Eye (tissue), 1 donor: ENCODE results near the gene PITPNC1.
A peak's percentile ranks its signal among the peaks of the same experiment; 100 is the strongest.
"Not testable (repeated sequence)": the region's sequence is repeated elsewhere in the genome, so short reads cannot be mapped to it uniquely, and the experiment has no call there.

Experiments
- DNase-seq: peaks from one replicate; pipeline ENCODE4 v3.0.0-alpha.2; 2015

PITPNC1 gene

DNA sequence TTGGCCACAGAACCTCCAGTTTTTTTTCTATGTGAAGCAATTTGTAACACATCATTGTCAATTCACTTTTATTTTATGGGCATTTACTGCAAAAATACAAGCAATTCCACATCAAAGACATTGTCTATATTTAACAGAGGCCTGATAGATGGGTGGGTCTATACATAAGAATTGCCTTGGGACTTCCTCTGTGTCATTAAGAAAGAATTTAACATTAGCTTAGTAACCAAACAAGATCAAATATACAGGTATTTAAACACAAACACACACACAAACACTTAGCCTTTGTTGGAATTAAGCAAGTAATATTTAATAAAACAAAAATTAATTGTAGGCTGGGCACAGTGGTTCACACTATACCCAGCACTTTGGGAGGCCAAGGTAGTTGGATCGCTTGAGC, 4.3 kb upstream of the PITPNC1 start:
- DNase-seq, result no peak

DNA sequence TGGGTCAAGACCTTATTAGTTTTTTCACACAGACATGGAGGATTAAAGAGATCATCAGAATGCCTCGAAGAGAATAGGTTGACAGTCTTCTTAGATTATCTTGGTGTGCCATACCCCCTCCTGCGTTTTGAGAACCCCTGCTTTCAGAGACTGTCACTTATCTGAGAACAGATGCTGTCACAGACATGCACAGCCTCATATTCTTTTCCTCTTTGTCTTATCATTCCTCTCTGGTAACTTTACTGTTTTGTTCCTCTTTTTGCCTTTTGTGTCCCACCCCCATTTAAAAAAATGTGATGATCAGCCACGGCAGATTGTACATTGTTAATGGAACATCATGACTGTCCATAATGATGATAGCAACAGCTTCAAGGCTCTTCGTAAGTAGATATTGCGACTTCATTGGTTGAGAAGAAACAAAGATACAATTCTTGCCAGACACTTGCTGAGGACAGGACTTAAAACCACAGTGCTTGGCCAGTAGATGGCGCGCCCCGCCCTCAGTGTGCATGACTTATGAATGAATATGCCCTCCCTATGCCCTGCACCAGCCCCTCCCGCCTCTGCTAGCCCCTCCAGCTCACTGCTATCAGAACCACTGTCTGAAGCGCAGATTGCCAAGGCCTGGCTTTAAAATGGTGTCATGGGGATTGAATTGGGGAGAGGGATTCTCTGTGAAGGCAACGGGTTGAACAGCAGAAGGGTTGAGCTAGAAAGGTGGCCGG, 2.6 kb upstream of the PITPNC1 start:
- peak; percentile 91 for DNase-seq

DNA sequence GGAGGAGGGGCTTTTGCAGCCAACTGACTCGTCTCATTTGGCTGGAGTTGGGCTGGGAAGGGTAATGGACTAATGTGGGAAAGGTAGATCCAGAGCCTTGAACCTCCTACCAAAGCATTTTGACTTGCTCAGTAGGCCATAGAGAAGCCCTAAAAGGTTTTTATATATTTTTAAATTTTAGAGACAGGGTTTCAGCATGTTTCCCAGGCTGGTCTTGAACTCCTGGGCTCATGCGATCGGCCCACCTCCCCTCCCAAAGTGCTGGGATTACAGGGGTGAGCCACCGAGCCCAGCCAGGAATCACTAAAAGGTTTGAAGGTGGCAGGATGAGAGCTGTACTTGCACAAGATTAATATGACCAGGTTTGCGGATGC, 2.0 kb upstream of the PITPNC1 start:
- DNase-seq, result no peak

DNA sequence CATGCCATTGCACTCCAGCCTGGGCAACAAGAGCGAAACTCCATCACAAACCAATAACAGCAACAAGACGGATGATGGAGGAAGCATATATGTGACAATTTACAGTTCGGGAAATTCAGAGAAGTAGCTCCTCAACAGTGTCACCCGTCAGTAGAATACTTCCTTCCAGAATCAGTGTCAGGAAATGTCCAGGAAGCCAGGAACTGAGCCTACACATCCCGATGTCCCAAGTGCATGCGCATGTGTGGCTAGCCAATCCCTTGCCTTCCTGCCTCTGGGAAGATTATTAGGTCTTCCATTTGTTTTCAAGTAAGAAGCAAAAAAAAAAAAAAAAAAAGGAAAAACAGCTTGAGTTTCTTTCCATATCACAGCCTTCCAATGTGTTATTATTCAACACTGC, 1.4 kb upstream of the PITPNC1 start:
- no peak for DNase-seq

DNA sequence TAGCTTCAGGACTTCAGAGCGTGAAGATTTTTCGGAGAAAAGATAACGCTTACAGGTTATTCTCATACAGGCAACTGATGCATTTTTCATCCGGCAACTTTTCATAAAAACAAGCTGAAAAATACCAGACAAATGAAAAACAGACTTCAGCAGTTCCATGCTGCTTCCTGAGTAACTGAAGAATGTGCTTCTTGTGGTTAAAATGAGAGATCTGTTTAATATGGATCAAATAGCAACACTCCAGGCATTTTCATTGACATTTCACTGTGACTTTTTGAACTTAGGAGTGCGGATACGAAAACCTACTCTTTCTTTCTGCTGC, 705 bp upstream of the PITPNC1 start:
- DNase-seq, result no peak

DNA sequence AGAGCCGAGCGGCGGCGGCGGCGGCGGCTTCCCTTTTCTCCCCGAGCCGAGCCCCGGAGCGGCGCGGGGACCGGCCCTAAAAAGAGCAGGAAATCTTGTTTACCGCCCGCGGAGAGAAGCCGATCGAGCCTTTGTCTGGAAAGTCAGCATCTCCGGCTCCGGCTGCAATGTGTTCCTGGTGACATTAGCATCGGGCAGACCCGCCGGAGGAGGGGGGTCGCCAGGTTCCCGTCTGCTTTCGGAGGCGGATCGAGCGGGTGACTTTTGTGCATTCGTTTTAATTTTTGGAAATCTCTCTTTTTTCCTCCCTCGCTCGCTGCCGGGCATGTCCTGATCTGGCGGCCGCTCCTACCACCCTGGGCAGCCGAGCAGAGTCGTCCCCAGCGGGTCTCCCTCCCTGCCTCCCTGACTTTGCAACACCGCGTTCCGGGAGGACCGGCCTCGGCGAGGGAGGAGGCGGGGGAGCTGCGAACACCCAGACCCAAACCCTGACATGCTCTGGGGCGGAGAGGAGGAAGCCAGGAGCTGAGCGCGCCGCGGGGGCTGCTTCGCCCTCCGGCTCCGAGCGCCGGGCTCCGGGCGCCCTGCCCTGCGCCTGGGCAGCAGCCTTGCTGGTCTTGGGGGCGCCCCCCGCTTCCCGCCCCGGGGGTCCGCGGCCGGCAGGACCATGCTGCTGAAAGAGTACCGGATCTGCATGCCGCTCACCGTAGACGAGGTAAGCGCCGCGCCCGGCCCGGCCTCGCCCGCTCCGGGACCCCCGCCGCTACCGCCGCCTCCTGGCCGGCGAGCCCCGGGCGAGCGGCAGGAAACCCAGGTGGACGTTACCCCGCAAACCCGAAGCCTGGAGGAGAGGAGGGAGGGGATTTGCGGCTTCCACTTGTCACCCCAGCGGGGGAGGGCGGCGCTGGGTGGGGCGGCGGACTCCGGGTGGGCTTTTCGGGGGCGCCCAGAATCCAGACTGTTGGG, 690 bp downstream of the PITPNC1 start:
- peak; percentile 89 for DNase-seq

DNA sequence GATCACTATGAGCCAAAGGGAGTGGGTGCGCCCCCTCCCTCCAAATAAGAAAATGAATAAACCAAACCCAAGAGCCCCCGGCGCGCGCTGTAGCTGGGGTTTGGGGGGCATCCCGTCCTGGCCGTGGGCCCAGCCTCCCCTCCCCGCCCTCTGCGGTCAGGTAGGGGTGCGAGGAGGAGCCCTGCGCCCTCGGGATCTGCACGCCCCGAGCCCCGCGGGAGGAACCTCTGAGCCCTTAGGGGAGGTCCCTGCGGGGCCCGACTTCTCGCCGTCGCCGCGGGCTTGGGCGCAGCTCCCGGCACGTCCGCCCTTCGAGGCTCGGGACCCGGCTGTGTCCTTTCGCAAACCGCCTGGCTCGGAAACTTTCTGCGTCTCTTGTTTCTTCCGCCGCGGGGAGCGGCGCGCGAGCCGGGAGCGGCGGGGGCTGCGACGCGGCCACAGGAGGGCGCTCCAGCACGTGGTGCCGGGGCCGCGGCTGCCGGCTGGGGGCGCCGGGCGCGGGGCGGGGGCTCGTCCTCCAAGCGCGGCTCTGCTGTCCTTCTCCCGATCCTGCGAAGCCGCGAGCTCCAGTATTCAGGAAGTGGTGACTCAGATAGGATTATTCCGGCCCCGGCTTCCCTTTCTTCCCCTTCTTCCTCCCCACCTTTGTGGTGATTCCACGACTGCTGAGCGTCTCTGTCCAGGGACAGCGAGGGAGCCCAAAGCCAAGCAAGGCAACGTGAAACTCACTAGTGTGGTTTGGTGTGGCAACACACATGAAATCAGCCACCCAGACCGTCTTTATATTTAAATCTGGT, 1.6 kb downstream of the PITPNC1 start:
- DNase-seq, result peak; percentile 92

DNA sequence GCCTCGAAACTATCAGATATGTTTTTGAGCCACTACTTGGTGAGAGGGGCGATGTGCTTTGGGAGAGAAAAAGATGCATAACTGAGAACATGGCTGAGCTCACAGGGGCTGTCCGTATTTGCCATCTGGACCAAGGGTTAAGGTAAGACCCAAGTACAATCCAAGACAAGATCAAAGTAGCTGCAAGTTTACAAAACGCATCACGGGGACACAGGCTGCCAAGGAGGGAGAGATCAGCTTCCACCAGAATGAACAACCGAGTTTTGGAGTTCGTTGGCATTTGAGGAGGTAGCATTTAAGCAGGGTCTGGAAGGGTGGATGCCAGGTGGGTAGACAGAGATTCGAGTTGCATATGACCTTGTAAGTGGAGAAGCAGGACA, 2.2 kb downstream of the PITPNC1 start:
- DNase-seq, result no peak

DNA sequence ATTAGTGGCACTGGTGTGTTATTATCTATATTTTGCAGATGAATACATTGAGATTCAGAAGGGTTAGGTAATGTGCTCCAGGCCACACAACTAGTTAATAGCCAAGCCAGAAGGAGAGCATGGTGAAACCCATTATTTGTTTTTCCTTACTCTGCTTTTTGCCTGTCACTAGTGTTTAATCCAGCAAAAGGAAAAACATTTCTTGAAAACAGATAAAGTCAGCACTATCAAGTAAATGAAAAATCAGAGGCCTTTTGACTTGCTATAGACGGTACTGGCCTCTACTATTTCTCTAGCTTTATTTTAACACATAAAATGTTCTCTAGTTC, 4.8 kb downstream of the PITPNC1 start:
- DNase-seq, result no peak

DNA sequence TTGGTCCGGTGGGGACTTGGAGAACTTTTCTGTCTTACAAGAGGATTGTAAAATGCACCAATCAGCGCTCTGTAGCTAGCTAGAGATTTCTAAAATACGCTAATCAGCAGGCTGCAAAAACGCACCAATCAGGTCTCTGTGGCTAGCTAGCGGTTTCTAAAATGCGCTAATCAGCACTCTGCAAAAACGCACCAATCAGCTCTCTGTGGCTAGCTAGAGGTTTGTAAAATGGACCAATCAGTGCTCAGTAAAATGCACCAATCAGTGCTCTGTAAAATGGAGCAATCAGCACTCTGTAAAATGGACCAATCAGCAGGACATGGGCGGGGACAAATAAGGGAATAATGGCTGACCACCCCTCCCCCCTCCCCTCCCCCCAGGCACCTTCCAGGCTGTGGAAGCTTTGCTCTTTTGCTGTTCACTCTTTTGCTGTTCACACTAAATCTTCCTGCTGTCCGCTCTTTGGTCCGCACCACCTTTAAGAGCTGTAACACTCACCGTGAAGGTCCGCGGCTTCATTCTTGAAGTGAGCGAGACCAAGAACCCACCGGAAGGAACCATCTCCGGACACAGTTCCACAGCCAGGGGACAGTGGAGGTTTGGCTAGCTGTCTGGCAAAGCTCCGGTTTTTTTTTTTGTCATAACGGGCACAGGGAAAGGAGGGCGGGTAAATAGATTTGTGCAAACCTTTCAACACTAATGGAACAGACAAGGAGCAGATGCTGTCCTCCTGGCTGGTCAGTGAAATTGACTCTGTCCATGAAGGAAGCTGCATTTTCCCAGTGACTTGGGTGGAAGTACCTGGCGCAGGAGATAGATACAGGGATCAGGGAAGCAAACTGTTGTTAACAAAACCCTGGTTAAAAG, 8.3 kb downstream of the PITPNC1 start:
- no peak for DNase-seq

DNA sequence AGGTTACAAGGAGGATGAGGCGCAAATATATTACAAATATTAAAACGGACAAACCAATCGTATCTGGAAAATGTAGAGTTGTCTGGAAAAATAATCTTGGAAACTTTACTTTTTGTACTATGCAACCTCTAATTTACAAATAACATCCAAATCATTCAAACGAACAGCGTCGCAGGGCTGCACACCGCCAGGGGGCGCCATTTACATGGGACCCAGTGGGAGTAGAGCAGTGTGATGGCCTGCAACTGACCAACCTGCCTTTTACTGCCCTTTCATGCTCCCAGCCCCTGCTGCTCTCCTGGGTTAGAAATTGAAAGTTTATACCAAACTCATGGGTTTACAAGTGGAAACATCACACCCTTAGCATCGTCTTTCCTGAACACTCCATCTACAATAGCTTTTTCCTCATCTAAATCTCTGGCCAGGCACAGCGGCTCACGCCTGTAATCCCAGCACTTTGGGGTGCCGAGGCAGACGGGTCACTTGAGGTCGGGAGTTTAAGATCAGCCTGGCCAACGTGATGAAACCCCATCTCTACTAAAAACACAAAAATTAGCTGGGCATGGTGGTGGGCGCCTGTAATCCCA, 10.0 kb downstream of the PITPNC1 start:
- peak; percentile 76 for DNase-seq

DNA sequence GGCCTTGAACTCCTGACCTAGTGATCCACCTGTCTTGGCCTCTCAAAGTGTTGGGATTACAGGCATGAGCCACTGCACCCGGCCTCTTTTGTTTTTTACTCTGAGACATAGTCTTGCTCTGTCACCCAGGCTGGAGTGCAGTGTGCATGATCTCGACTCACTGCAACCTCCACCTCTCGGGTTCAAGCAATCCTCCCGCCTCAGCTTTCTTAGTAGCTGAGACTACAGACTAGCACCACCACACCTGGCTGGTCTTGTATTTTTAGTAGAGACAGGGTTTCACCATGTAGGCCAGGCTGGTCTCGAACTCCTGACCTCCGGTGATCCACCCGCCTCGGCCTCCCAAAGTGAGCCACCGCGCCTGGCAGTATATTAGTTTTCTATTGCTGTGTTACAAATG, 11.5 kb downstream of the PITPNC1 start:
- not testable (repeated sequence) for DNase-seq

DNA sequence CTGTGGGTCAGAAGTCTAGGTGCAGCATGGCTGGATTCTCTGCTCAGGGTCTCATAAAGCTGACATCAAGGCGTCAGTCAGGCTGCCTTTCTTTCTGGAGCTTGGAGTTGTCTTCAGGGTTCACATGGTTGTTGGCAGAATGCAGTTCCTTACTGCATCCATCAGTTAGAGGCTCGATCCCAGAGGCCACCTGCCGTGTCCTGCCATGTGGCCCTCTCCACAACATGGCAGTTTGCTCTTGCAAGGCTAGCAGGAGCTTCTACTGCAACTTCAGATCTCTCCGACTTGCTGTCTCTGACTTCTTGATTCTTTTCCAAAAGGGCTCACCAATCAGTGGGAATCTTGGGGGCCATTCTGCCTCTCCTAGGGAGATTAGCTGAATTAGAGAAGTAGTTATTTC, 11.9 kb downstream of the PITPNC1 start:
- no peak for DNase-seq

DNA sequence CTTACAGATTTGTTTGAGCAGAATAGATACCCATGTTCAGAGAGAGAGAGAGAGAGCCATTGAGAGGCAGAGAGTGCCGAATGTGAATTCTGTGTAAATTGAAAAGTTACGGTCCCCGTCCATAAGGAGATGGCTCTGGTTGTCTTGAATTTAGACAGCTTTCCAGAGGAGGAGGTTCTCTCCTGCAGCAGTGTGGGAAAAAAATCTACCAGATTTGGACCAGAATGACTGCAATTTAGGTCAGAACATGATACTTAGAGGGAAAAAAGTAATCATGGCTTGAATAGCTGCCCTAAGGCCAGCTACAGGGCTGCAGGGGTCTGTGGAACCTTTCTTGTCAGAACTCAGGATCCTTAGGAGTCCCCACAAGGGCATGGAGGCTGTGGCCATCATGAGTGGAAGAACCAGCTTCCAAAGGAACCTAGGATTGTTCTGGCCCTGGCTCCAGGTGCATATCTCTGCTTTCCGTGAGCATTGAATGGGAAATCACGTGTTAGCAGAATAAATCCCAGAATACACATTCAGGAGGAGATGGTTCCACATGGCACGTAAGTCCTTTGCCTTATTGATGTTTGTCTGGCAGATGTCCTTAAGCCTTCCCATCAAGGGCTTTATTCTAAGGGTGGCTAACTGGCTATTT, 13.0 kb downstream of the PITPNC1 start:
- no peak for DNase-seq

DNA sequence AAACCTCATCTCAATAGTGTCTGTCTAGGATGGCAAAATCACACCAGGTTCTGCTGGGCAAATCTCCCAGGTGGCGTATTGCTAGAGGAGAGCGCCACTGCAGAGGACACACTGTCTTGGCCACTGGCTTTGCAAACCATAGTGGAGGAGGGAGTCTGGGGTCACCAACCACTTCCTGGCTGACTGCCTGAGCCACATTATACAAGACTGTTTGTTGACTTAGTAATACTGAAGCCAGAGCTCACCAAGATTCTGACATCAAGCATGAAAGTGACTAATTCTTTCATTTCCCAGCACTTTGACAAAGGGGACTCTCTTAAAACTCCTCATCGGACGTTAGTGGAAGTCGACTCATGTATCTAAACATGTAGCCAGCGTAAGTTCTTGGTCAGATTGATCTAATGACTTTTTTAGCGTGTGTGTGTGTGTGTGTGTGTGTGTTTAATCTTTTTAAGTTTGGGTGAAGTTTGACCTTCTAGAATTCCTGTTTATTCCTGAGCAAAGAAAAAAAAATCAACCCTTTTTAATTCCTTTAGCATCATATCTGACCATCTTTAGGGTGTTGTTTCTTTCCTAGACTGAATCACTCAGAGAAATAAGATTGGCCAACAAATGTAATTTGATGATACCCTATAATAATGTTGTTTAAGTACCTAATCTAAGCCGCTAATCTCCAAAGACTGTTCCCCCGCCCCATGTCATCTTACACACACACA, 13.7 kb downstream of the PITPNC1 start:
- peak; percentile 37 for DNase-seq

DNA sequence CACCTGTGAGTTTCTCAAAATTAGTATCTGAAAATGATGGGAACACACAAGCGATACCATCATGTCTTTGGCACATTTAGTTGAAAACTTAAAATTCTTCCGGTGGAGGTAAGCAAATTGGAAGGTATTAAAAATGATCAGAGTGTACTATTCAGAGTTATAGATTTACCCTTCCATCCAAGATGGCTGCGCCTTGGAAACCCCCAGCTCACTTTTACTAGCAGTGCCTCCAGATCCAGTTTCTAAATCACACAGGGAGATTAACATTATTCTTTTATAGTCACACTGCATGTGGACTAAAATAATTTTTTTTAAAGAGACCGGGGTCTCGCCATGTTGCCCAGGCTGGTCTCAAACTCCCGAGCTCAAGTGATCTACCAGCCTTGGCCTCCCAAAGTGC, 15.0 kb downstream of the PITPNC1 start:
- no peak for DNase-seq

DNA sequence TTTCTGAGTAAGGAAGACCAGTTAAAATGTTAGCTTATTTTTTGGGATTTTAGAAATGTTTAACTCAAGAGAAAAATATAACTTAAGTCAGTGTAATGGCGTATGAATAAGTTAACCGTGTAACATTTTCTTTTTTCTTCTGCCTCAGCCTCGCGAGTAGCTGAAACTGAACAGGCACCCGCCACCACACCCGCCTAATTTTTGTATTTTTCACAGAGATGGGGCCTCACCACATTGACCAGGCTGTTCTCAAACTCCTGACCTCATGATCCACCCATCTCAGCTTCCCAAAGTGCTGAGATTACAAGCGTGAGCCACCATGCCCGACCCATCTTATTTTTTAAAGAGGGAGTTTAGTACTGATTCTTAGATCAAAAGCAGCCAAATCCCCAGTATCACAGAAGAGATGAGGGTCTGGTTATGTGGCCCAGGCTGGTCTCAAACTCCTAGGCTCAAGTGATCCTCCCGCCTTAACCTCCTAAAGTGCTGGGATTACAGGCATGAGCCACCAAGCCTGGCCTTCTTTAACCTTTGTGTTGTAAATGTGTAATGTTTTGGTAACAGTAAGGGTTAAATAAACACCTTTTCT, 16.8 kb downstream of the PITPNC1 start:
- DNase-seq, result no peak

DNA sequence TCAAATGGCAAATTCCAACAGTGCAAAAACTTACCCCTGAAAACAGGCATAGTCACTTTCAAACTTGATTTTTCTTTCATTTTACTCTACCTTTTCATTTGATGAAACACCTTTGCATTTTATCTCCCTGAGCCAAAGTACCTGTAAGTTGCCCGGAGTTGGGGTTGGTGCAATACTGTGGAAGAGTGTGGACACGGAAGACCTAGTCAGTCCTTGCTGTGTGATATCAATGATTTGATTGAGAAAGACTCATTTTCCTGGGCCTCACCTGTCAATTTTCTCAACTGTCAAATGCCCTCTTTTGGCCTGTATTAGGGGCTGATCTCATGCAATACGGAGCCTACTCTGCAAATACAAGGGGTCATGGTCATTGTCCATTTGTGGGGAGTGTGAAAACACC, 22.6 kb downstream of the PITPNC1 start:
- DNase-seq, result no peak

DNA sequence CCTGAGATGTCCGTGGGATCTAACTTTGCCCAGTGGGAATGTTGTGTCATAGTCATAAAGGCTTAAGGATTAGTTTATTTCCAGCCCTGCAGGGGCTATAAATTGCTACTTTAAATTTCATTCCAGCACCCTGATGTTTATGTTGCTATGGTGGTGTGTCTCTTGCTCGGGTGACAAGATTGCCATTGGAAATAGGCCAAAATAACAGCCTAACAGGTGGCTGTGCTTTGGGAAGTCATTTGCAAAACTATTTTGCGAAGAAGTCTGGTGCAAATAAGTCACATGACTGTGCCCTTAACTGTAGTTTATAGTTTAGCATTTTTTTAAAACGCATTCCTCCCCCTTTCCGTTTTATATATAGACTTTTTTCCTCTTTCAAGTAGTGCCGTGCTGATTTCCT, 23.1 kb downstream of the PITPNC1 start:
- no peak for DNase-seq

DNA sequence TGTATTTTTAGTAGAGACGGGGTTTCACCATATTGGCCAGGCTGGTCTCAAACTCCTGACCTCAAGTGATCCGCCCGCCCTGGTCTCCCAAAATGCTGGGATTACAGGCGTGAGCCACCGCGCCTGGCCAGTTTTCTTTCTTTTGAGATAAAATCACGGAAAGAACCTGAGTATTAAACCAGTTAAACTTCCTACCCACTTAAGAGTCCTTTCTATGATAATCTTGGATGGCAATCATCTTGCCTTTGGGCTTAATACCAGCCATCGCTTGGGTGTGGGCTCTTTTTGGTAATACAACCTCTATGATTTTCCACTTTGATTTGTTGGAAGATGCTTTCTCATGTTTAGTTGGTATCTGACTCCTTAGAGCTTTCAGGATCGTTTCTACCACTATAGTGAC, 24.0 kb downstream of the PITPNC1 start:
- DNase-seq, result no peak
